Astrocyte of the cerebellum (primary cell): ENCODE data around the gene HSPBAP1.
A peak's percentile ranks its signal among the peaks of the same experiment; 100 is the strongest.

Source experiments
- DNase-seq: peaks from one replicate; pipeline ENCODE4 v3.0.0-alpha.2; 2011; ENCODE audit warnings: low read depth
- H3K4me3 ChIP-seq: 2 replicates; pipeline ENCODE4 v1.5.1; 2011; ENCODE audit warnings: mild to moderate bottlenecking, low read depth, low read length, moderate library complexity
- CTCF ChIP-seq: IDR thresholded peaks from 2 replicates; pipeline ENCODE4 v1.5.1; 2012; ENCODE audit warnings: low read length, low read depth, moderate library complexity, mild to moderate bottlenecking; ENCODE audit errors: missing control alignments
- in situ Hi-C: cut with HindIII; loops from 2 replicates; pipeline ENCODE4 v1.10.0; 2017; ENCODE audit warnings: low sequenced_read_pairs

HSPBAP1 gene

GRCh38 chr3:122789585-122790273 is 3.9 kb downstream of the HSPBAP1 start:
- no peak for DNase-seq
- TF ChIP-seq CTCF: no peak
- H3K4me3 ChIP-seq: no peak overlapping the region
- in situ Hi-C loops: no loop called here

- in situ Hi-C loops: no loop called here
- H3K4me3 ChIP-seq: no peak overlapping the region
- DNase-seq: no peak
- no peak for TF ChIP-seq CTCF
These were observed 5.8 kb downstream of the HSPBAP1 start for GRCh38 chr3:122787872-122788271.

GRCh38 chr3:122786066-122786465 is 7.6 kb downstream of the HSPBAP1 start:
- H3K4me3 ChIP-seq: no peak overlapping the region
- in situ Hi-C loops: no loop called here
- DNase-seq: peak; percentile 39
- TF ChIP-seq CTCF: no peak

- in situ Hi-C loops: no loop called here
- TF ChIP-seq CTCF: no peak
- no peak overlapping the region for H3K4me3 ChIP-seq
- DNase-seq: no peak
These were observed 8.4 kb downstream of the HSPBAP1 start for GRCh38 chr3:122785231-122785630.

GRCh38 chr3:122784436-122784835 is 9.2 kb downstream of the HSPBAP1 start:
- H3K4me3 ChIP-seq: no peak overlapping the region
- in situ Hi-C loops: no loop called here
- no peak for DNase-seq
- no peak for TF ChIP-seq CTCF

- no peak overlapping the region for H3K4me3 ChIP-seq
- in situ Hi-C loops: no loop called here
- DNase-seq: no peak
- TF ChIP-seq CTCF: no peak
These were observed 10.8 kb downstream of the HSPBAP1 start for GRCh38 chr3:122782804-122783203.

GRCh38 chr3:122777563-122777962 is 16.1 kb downstream of the HSPBAP1 start:
- TF ChIP-seq CTCF: no peak
- in situ Hi-C loops: no loop called here
- no peak overlapping the region for H3K4me3 ChIP-seq
- DNase-seq: no peak
